ENCODE data around the gene SH3RF3. TPM values are rescaled to one million over a fixed set of nuclear protein-coding genes. Genes with fewer than 3 reads are reported as not detected.

Gene SH3RF3
- total and polyA plus RNA-seq, 9 of the 15 experiments (the other 6 are each of a cell fraction or from before 2014, with no cell fraction given), result 0.02 TPM; not detected in 8

DNA sequence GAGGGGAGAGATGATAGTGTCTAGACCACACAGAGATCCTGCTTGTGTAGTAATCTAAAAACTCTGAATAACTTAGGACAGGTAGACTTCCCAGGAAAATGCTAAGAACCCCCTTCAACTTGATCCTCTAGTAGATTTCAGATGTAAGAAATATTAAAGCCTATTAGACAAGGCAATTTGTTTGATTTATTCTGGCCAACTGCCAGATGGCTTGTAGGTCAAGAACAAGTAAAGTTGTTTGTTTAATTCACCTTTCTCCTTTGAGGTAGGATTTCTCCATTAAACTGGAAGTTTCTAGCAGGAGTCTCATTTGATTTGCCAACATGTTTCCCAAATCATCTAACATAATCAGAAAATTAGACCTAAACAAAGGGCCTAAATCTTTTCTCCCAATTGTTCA is 48.6 kb downstream of the SH3RF3 start:
- peaks cover 2 to 16% of the 10 kb centered on the region in 2 experiments; a peak in 4 of 5 replicates for H3K27me3 ChIP-seq (ENCODE audit: control insufficient read depth in 2 of 2, insufficient read depth in 2 of 2, low read length in 2 of 2)
- H3K79me2 ChIP-seq (ENCODE audit: control insufficient read depth, insufficient read depth, low read length), result no peaks in the 10 kb centered on the region
- H3K4me1 ChIP-seq (replicated peaks in 1 of 2; ENCODE audit: control insufficient read depth in 2 of 2, insufficient read depth in 2 of 2, low read length in 2 of 2), result peaks cover 0 to 3% of the 10 kb centered on the region in 2 experiments; a peak in 3 of 5 replicates
- ATAC-seq (no peak), FAIRE-seq (no peak), DNase-seq (ENCODE audit: extremely low read depth in 1 of 4, low spot score in 3 of 4) (no peak)
- intact Hi-C loops (cut with micrococcal nuclease) (no loop called here), in situ Hi-C loops (cut with MboI) (no loop called here)
- H3K9ac ChIP-seq (ENCODE audit: insufficient read depth in 1 of 2, low read depth in 2 of 2, low read length in 2 of 2), result no peak overlapping the region
- H3K4me3 ChIP-seq, result no peak overlapping the region
- CTCF ChIA-PET (ENCODE audit: low intra/inter-chr PET ratio), result no interaction called here
- no peak overlapping the region for H3K4me2 ChIP-seq (ENCODE audit: insufficient read depth, low read length)
- no peaks in the 10 kb centered on the region for H3K36me3 ChIP-seq (ENCODE audit: control insufficient read depth, insufficient read depth, low read length)
- TF ChIP-seq, protein P1, sequence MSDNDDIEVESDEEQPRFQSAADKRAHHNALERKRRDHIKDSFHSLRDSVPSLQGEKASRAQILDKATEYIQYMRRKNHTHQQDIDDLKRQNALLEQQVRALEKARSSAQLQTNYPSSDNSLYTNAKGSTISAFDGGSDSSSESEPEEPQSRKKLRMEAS (CRISPR knock-in tag; IDR thresholded peaks at IDR 0.05), result no peak
- TF ChIP-seq, protein P2, sequence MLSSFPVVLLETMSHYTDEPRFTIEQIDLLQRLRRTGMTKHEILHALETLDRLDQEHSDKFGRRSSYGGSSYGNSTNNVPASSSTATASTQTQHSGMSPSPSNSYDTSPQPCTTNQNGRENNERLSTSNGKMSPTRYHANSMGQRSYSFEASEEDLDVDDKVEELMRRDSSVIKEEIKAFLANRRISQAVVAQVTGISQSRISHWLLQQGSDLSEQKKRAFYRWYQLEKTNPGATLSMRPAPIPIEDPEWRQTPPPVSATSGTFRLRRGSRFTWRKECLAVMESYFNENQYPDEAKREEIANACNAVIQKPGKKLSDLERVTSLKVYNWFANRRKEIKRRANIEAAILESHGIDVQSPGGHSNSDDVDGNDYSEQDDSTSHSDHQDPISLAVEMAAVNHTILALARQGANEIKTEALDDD (IDR thresholded peaks at IDR 0.05), result no peak
- TF ChIP-seq TCF3 (CRISPR knock-in tag; IDR thresholded peaks at IDR 0.05), result no peak
- H4K20me1 ChIP-seq (replicated peaks; ENCODE audit: control insufficient read depth, insufficient read depth, low read length), result 0 out of 2 replicates have a peak, but pooled peaks cover 11% of the 10 kb centered on the region
- BruUV-seq (replicated peaks), result no TSS peak
- H2AFZ ChIP-seq (ENCODE audit: low read depth, low read length), result no peak overlapping the region
- no peak overlapping the region for H3K27ac ChIP-seq (ENCODE audit: extremely low read depth, low read depth, low read length)
- POLR2A ChIA-PET, result no interaction called here
- no peaks in the 10 kb centered on the region for H3K9me3 ChIP-seq (replicated peaks; ENCODE audit: control insufficient read depth, insufficient read depth, low read depth, low read length)
- no peaks in the 10 kb centered on the region for H3K9me1 ChIP-seq (ENCODE audit: control insufficient read depth, insufficient read depth, low read length)

DNA sequence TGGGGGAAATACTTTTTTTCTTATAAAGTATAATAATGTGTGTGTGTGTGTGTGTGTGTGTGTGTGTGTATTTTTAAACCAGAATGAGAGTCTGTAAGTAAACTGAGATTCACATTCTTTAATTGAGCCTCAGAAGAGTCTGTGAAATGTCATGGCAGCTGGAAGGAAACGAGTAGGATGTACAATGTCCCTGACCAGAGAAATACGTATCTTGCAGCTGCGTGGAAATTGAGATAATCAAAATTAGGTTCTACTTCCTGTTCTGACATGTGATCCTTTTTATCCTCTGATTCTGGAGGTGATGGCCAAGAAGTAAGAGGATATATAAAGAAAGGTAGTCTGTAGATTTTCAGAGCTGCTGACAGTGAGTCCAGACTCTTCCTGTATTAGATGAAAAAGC is 50.0 kb downstream of the SH3RF3 start:
- Histone ChIP-seq H3K36me3 (ENCODE audit: control insufficient read depth, insufficient read depth, low read length) (no peaks in the 10 kb centered on the region), H3K4me2 (ENCODE audit: insufficient read depth, low read length) (no peak overlapping the region), H3K9me1 (ENCODE audit: control insufficient read depth, insufficient read depth, low read length) (no peaks in the 10 kb centered on the region), H3K4me3 (no peak overlapping the region), H4K20me1 (replicated peaks; ENCODE audit: control insufficient read depth, insufficient read depth, low read length) (0 out of 2 replicates have a peak, but pooled peaks cover 5% of the 10 kb centered on the region), H3K9ac (ENCODE audit: insufficient read depth in 1 of 2, low read depth in 2 of 2, low read length in 2 of 2) (no peak overlapping the region), H3K4me1 (replicated peaks in 1 of 2; ENCODE audit: control insufficient read depth in 2 of 2, insufficient read depth in 2 of 2, low read length in 2 of 2) (peaks cover 0 to 3% of the 10 kb centered on the region in 2 experiments; a peak in 2 of 5 replicates), H3K79me2 (ENCODE audit: control insufficient read depth, insufficient read depth, low read length) (no peaks in the 10 kb centered on the region), H3K27ac (ENCODE audit: extremely low read depth, low read depth, low read length) (no peak overlapping the region), H2AFZ (ENCODE audit: low read depth, low read length) (no peak overlapping the region), H3K27me3 (ENCODE audit: control insufficient read depth in 2 of 2, insufficient read depth in 2 of 2, low read length in 2 of 2) (peaks cover 0 to 7% of the 10 kb centered on the region in 2 experiments; a peak in 3 of 5 replicates), H3K9me3 (replicated peaks; ENCODE audit: control insufficient read depth, insufficient read depth, low read depth, low read length) (no peaks in the 10 kb centered on the region)
- BruUV-seq (replicated peaks), result no TSS peak
- FAIRE-seq (no peak), DNase-seq (ENCODE audit: extremely low read depth in 1 of 4, low spot score in 3 of 4) (no peak), ATAC-seq (no peak)
- CTCF ChIA-PET (ENCODE audit: low intra/inter-chr PET ratio), result no interaction called here
- POLR2A ChIA-PET, result interaction anchor here (0.6 kb wide), 1 partner anchor 73 kb away, joined by 3 read pairs; no protein-coding TSS in a partner anchor
- in situ Hi-C loops (cut with MboI) (no loop called here), intact Hi-C loops (cut with micrococcal nuclease) (no loop called here)
- WGBS (ENCODE audit: insufficient coverage, low coverage, missing lambda C conversion rate), result 0% methylated on average over 3 of the region's 3 CpGs
- no peak for TF ChIP-seq ZNF24 (IDR thresholded peaks at IDR 0.05)
- no peak for TF ChIP-seq ZNF644 (tag; IDR thresholded peaks at IDR 0.05; ENCODE audit: low read depth)
- TF ChIP-seq PTTG1 (tag; IDR thresholded peaks at IDR 0.05; ENCODE audit: low read depth), result no peak
- TF ChIP-seq ZNF436 (CRISPR knock-in tag; IDR thresholded peaks at IDR 0.05), result no peak
- TF ChIP-seq NELFE (IDR thresholded peaks at IDR 0.05; ENCODE audit: insufficient read depth, insufficient read length), result no peak
- no peak for TF ChIP-seq STAG1 (CRISPR knock-in tag; IDR thresholded peaks at IDR 0.05; ENCODE audit: borderline replicate concordance)
- TF ChIP-seq TFAM (CRISPR knock-in tag; conservative IDR thresholded peaks at IDR 0.05), result no peak
- TF ChIP-seq CCNT2 (IDR thresholded peaks at IDR 0.05; ENCODE audit: borderline replicate concordance, extremely low read depth, insufficient read length, low read depth, low read length), result no peak
- TF ChIP-seq DDX20 (tag; IDR thresholded peaks at IDR 0.05; ENCODE audit: low read depth), result no peak
- no peak for TF ChIP-seq TEAD4 (IDR thresholded peaks at IDR 0.05; ENCODE audit: low read length)
- TF ChIP-seq TEAD4 (CRISPR knock-in tag; IDR thresholded peaks at IDR 0.05; ENCODE audit: borderline replicate concordance), result no peak
- no peak for TF ChIP-seq SAFB2 (IDR thresholded peaks at IDR 0.05; ENCODE audit: borderline replicate concordance, low read depth, low read length, severe bottlenecking)
- TF ChIP-seq PURB (CRISPR knock-in tag; IDR thresholded peaks at IDR 0.05; ENCODE audit: low read depth), result no peak
- TF ChIP-seq PHF20 (IDR thresholded peaks at IDR 0.05; ENCODE audit: partially characterized antibody), result no peak
- TF ChIP-seq ZFP36 (IDR thresholded peaks at IDR 0.05; ENCODE audit: low read depth, low read length, partially characterized antibody), result no peak
